Activated CD4-positive, alpha-beta T cell treated with anti-CD3 and anti-CD28 coated beads for 36 hours (primary cell): Measurements from ENCODE around the gene MYH3. TPM values are rescaled to one million over a fixed set of nuclear protein-coding genes. Genes with fewer than 3 reads are reported as not detected.
A peak's percentile ranks its signal among the peaks of the same experiment; 100 is the strongest.
"Not testable (repeated sequence)": the region's sequence is repeated elsewhere in the genome, so short reads cannot be mapped to it uniquely, and the experiment has no call there.

Experiments used
- ATAC-seq: fragments of 200-7000 bp; cut with Tn5 transposase; one replicate; pipeline ENCODE4 v1.10.0; 2021; ENCODE audit warnings: mild to moderate bottlenecking, moderate library complexity
- CTCF ChIA-PET: fragments of 350-600 bp; sonication (Branson Sonifier 250); formaldehyde crosslinking; loops from one replicate; lab custom pipeline; 2021; ENCODE audit warnings: antibody characterized with exemption; lab: Charles Lee
- POLR2A ChIA-PET: fragments of 350-600 bp; sonication (Branson Sonifier 250); formaldehyde crosslinking; loops from one replicate; lab custom pipeline; 2021; ENCODE audit warnings: antibody characterized with exemption, inconsistent platforms; lab: Charles Lee
- DNase-seq: peaks from one replicate; pipeline ENCODE4 v3.0.0-alpha.2; 2020
- H3K27ac Mint-ChIP-seq: one replicate; pipeline ENCODE4 v1.8.0; 2021; ENCODE audit warnings: mixed read lengths
- H3K27me3 Mint-ChIP-seq: one replicate; pipeline ENCODE4 v1.8.0; 2021; ENCODE audit warnings: mixed read lengths
- H3K36me3 Mint-ChIP-seq: one replicate; pipeline ENCODE4 v1.8.0; 2021; ENCODE audit warnings: low read depth, mixed read lengths
- H3K4me1 Mint-ChIP-seq: one replicate; pipeline ENCODE4 v1.8.0; 2021; ENCODE audit warnings: mixed read lengths
- H3K4me3 Mint-ChIP-seq: one replicate; pipeline ENCODE4 v1.8.0; 2021; ENCODE audit warnings: mild to moderate bottlenecking, moderate library complexity, mixed read lengths
- H3K9me3 Mint-ChIP-seq: one replicate; pipeline ENCODE4 v1.8.0; 2021; ENCODE audit warnings: low read depth, mixed read lengths
- intact Hi-C, 2 experiments: fragments of 100-400 bp; cut with DNase I in 1 of 2; cut with micrococcal nuclease in 1 of 2; formaldehyde crosslinking; loops; one replicate each; pipeline versions ENCODE4 v1.14.2 to v1.15.1; 2022 to 2024; cut with DNase I, micrococcal nuclease
- total RNA-seq, 2 experiments: library from RNA; stranded (reverse); gene quantifications; one replicate each; pipeline ENCODE4 v1.2.3, GENCODE V29; 2021

MYH3 gene
- total RNA-seq: 1 to 10 TPM; 3.3 to 3.5 TPM

- ChIA-PET POLR2A (no interaction called here), CTCF (no interaction called here)
These were observed at the start of gene MYH3 for GRCh38 chr17:10657148-10657547. Gene MYH3, minus strand, starts transcription at chr17:10657309. Its CDS starts 2,245 bp downstream, at chr17:10655064.

GRCh38 chr17:10705727-10706126 is 48.6 kb upstream of the MYH3 start:
- DNase-seq: no peak
- peaks cover 46% of the 10 kb centered on the region for H3K36me3 Mint-ChIP-seq
- no peaks in the 10 kb centered on the region for H3K9me3 Mint-ChIP-seq
- ChIA-PET POLR2A (no interaction called here), CTCF (interaction anchor here (0.6 to 1.3 kb wide), 2 partner anchors 9 to 14 kb away, joined by 4 read pairs; no protein-coding TSS in a partner anchor)
- H3K27me3 Mint-ChIP-seq: no peaks in the 10 kb centered on the region
- ATAC-seq: no peak
- H3K4me1 Mint-ChIP-seq: peaks cover 47% of the 10 kb centered on the region
- H3K27ac Mint-ChIP-seq: peak overlapping the region; percentile 61
- intact Hi-C loops: no loop called here
- no peak overlapping the region for H3K4me3 Mint-ChIP-seq

More at GRCh38 chr17:10657148-10657547, at the start of gene MYH3:
- no peak within 1 kb of the TSS for H3K27ac Mint-ChIP-seq
- H3K4me1 Mint-ChIP-seq: peaks cover 16% of the 10 kb centered on the region
- no peak within 1 kb of the TSS for H3K4me3 Mint-ChIP-seq
- ATAC-seq: no peak
- DNase-seq: no peak
- intact Hi-C loops: no loop called here
- H3K9me3 Mint-ChIP-seq: no peaks in the 10 kb centered on the region
- peaks cover 14% of the 10 kb centered on the region for H3K36me3 Mint-ChIP-seq
- H3K27me3 Mint-ChIP-seq: no peaks in the 10 kb centered on the region

GRCh38 chr17:10702574-10702973 is 45.5 kb upstream of the MYH3 start:
- ChIA-PET POLR2A (no interaction called here), CTCF (interaction anchor here (1.6 kb wide), 1 partner anchor 34 kb away, joined by 4 read pairs; no protein-coding TSS in a partner anchor)
- no peaks in the 10 kb centered on the region for H3K9me3 Mint-ChIP-seq
- ATAC-seq: no peak
- peaks cover 39% of the 10 kb centered on the region for H3K36me3 Mint-ChIP-seq
- peak overlapping the region; percentile 8 for H3K27ac Mint-ChIP-seq
- H3K4me3 Mint-ChIP-seq: no peak overlapping the region
- no peaks in the 10 kb centered on the region for H3K27me3 Mint-ChIP-seq
- H3K4me1 Mint-ChIP-seq: peaks cover 58% of the 10 kb centered on the region
- intact Hi-C loops: no loop called here
- no peak for DNase-seq

- DNase-seq: peak; percentile 12
- CTCF ChIA-PET: interaction anchor here (0.7 to 1.2 kb wide), 3 partner anchors 11 to 1229 kb away, joined by 3 to 4 read pairs (median 3); no protein-coding TSS in a partner anchor
These were observed 42.7 kb upstream of the MYH3 start for GRCh38 chr17:10699856-10700255.

GRCh38 chr17:10698096-10698818 is 41.1 kb upstream of the MYH3 start:
- intact Hi-C loops: loop anchor here in 1 of 2 experiments (5.0 kb wide), 3 partner anchors 1121 to 1324 kb away; partner anchors contain the start of genes CFAP52, MAP2K4, STX8 and ZNF18
- Mint-ChIP-seq H3K36me3 (peaks cover 41% of the 10 kb centered on the region), H3K27ac (peak overlapping the region; percentile 89), H3K27me3 (no peaks in the 10 kb centered on the region), H3K4me1 (peaks cover 58% of the 10 kb centered on the region), H3K4me3 (peak overlapping the region; percentile 91), H3K9me3 (no peaks in the 10 kb centered on the region)
- ChIA-PET POLR2A (no interaction called here), CTCF (no interaction called here)
- DNase-seq: peak; percentile 12
- no peak for ATAC-seq

More at GRCh38 chr17:10699856-10700255, 42.7 kb upstream of the MYH3 start:
- Mint-ChIP-seq H3K9me3 (no peaks in the 10 kb centered on the region), H3K4me1 (peaks cover 62% of the 10 kb centered on the region), H3K27me3 (no peaks in the 10 kb centered on the region), H3K4me3 (peak overlapping the region; percentile 91), H3K27ac (peak overlapping the region; percentile 94), H3K36me3 (peaks cover 36% of the 10 kb centered on the region)
- ATAC-seq: no peak
- intact Hi-C loops: loop anchor here (1.0 to 5.0 kb wide), 4 partner anchors 29 to 1322 kb away; partner anchors contain the start of genes CFAP52 (in 1 of the 2), MAP2K4 (in 1 of the 2), STX8 (in 1 of the 2) and ZNF18 (in 1 of the 2)
- POLR2A ChIA-PET: interaction anchor here (0.9 kb wide), 1 partner anchor 25 kb away, joined by 4 read pairs; no protein-coding TSS in a partner anchor

GRCh38 chr17:10697092-10698081 is 40.3 kb upstream of the MYH3 start, which contains the start of the genes ADPRM and SCO1:
Gene ADPRM, plus strand, starts transcription at chr17:10697594. Its CDS starts 7,333 bp downstream, at chr17:10704927.
Gene SCO1, minus strand, starts transcription at chr17:10697533. Its CDS starts 26 bp downstream, at chr17:10697507.
- no peaks in the 10 kb centered on the region for H3K27me3 Mint-ChIP-seq
- DNase-seq (peak; percentile 94), ATAC-seq (peak; percentile 95)
- ChIA-PET CTCF (interaction anchor here (1.0 to 2.6 kb wide), 2 partner anchors 13 to 51 kb away, joined by 4 to 15 read pairs; no protein-coding TSS in a partner anchor), POLR2A (no interaction called here)
- peak within 1 kb of the TSS; percentile 91 for H3K4me3 Mint-ChIP-seq
- H3K4me1 Mint-ChIP-seq: peaks cover 56% of the 10 kb centered on the region
- H3K9me3 Mint-ChIP-seq: no peaks in the 10 kb centered on the region
- peaks cover 48% of the 10 kb centered on the region for H3K36me3 Mint-ChIP-seq
- peak within 1 kb of the TSS; percentile 95 for H3K27ac Mint-ChIP-seq
- intact Hi-C loops: loop anchor here in 1 of 2 experiments (1.0 to 5.0 kb wide), 5 partner anchors 32 to 1325 kb away; partner anchors contain the start of genes CFAP52, MAP2K4, STX8 and ZNF18

- POLR2A ChIA-PET, H3K27ac Mint-ChIP-seq, H3K9me3 Mint-ChIP-seq, ATAC-seq, DNase-seq, H3K27me3 Mint-ChIP-seq: not testable (repeated sequence)
- intact Hi-C loops: loop anchor here in 1 of 2 experiments (5.0 kb wide), 3 partner anchors 1119 to 1326 kb away; partner anchors contain the start of genes CFAP52, MAP2K4, STX8 and ZNF18
- Mint-ChIP-seq H3K36me3 (peaks cover 52% of the 10 kb centered on the region), H3K4me1 (peaks cover 52% of the 10 kb centered on the region), H3K4me3 (peak overlapping the region; percentile 91)
- CTCF ChIA-PET: interaction anchor here (0.6 to 2.6 kb wide), 7 partner anchors 12 to 149 kb away, joined by 3 to 15 read pairs (median 4); no protein-coding TSS in a partner anchor
These were observed 38.8 kb upstream of the MYH3 start for GRCh38 chr17:10695875-10696407.

GRCh38 chr17:10687499-10687898 is 30.4 kb upstream of the MYH3 start:
- no peaks in the 10 kb centered on the region for H3K27me3 Mint-ChIP-seq
- DNase-seq (no peak), ATAC-seq (peak; percentile 16)
- POLR2A ChIA-PET: no interaction called here
- CTCF ChIA-PET: interaction anchor here (1.6 kb wide), 1 partner anchor 41 kb away, joined by 4 read pairs; no protein-coding TSS in a partner anchor
- H3K4me3 Mint-ChIP-seq: no peak overlapping the region
- intact Hi-C loops: no loop called here
- peaks cover 28% of the 10 kb centered on the region for H3K4me1 Mint-ChIP-seq
- H3K9me3 Mint-ChIP-seq: no peaks in the 10 kb centered on the region
- H3K36me3 Mint-ChIP-seq: peaks cover 64% of the 10 kb centered on the region
- H3K27ac Mint-ChIP-seq: no peak overlapping the region

GRCh38 chr17:10683853-10684252 is 26.7 kb upstream of the MYH3 start:
- no peaks in the 10 kb centered on the region for H3K9me3 Mint-ChIP-seq
- H3K36me3 Mint-ChIP-seq: peaks cover 54% of the 10 kb centered on the region
- no peak for DNase-seq
- peaks cover 6% of the 10 kb centered on the region for H3K4me1 Mint-ChIP-seq
- ChIA-PET POLR2A (no interaction called here), CTCF (interaction anchor here (0.6 to 3.0 kb wide), 18 partner anchors 8 to 192 kb away, joined by 3 to 20 read pairs (median 4); partner anchors contain the start of genes ADPRM and SCO1)
- intact Hi-C loops: loop anchor here in 1 of 2 experiments (2.0 kb wide), 1 partner anchor 37 kb away; no protein-coding TSS in a partner anchor
- no peak overlapping the region for H3K4me3 Mint-ChIP-seq
- no peaks in the 10 kb centered on the region for H3K27me3 Mint-ChIP-seq
- no peak overlapping the region for H3K27ac Mint-ChIP-seq
- ATAC-seq: no peak

GRCh38 chr17:10681866-10682446 is 24.8 kb upstream of the MYH3 start:
- ChIA-PET CTCF (interaction anchor here (1.0 kb wide), 1 partner anchor 50 kb away, joined by 3 read pairs; no protein-coding TSS in a partner anchor), POLR2A (interaction anchor here (0.9 kb wide), 1 partner anchor 10 kb away, joined by 3 read pairs; no protein-coding TSS in a partner anchor)
- ATAC-seq (no peak), DNase-seq (no peak)
- intact Hi-C loops: no loop called here
- Mint-ChIP-seq H3K27me3 (no peaks in the 10 kb centered on the region), H3K4me1 (no peaks in the 10 kb centered on the region), H3K36me3 (peaks cover 57% of the 10 kb centered on the region), H3K4me3 (no peak overlapping the region), H3K27ac (no peak overlapping the region), H3K9me3 (no peaks in the 10 kb centered on the region)
